ENCODE results near the gene ACHE.
"Not testable (repeated sequence)": the region's sequence is repeated elsewhere in the genome, so short reads cannot be mapped to it uniquely, and the experiment has no call there.

Gene ACHE

GRCh38 chr7:100895701-100895955 lies at the start of gene ACHE:
Gene ACHE, minus strand, starts transcription at chr7:100895888. Its CDS starts 1,656 bp downstream, at chr7:100894232.
- DNase-seq = no peak

- no peak for DNase-seq
Measured at GRCh38 chr7:100944138-100944537, 48.5 kb upstream of the ACHE start.

GRCh38 chr7:100943693-100944092 lies 48.0 kb upstream of the ACHE start:
- no peak for DNase-seq

GRCh38 chr7:100942045-100942774 lies 46.5 kb upstream of the ACHE start:
- DNase-seq = no peak

GRCh38 chr7:100936167-100936566 lies 40.5 kb upstream of the ACHE start:
- DNase-seq = not testable (repeated sequence)

GRCh38 chr7:100935381-100935780 lies 39.7 kb upstream of the ACHE start:
- DNase-seq = not testable (repeated sequence)

- no peak for DNase-seq
Measured at GRCh38 chr7:100933734-100934133, 38.0 kb upstream of the ACHE start.

- DNase-seq = no peak
Measured at GRCh38 chr7:100929808-100930174, 34.1 kb upstream of the ACHE start.

GRCh38 chr7:100923616-100924015 lies 27.9 kb upstream of the ACHE start:
- DNase-seq = not testable (repeated sequence)

- no peak for DNase-seq
Measured at GRCh38 chr7:100921039-100921438, 25.4 kb upstream of the ACHE start.

- not testable (repeated sequence) for DNase-seq
Measured at GRCh38 chr7:100919779-100920437, 24.2 kb upstream of the ACHE start.

- DNase-seq = not testable (repeated sequence)
Measured at GRCh38 chr7:100919335-100919734, 23.6 kb upstream of the ACHE start.

GRCh38 chr7:100914879-100915447 lies 19.3 kb upstream of the ACHE start:
- DNase-seq = no peak

- no peak for DNase-seq
Measured at GRCh38 chr7:100914208-100914878, 18.7 kb upstream of the ACHE start.

- no peak for DNase-seq
Measured at GRCh38 chr7:100911484-100911883, 15.8 kb upstream of the ACHE start.

GRCh38 chr7:100910443-100910842 lies 14.8 kb upstream of the ACHE start:
- not testable (repeated sequence) for DNase-seq

- DNase-seq = no peak
Measured at GRCh38 chr7:100908512-100908911, 12.8 kb upstream of the ACHE start.

GRCh38 chr7:100902638-100903037 lies 7.0 kb upstream of the ACHE start:
- no peak for DNase-seq

- no peak for DNase-seq
Measured at GRCh38 chr7:100901921-100902332, 6.2 kb upstream of the ACHE start.

- DNase-seq = no peak
Measured at GRCh38 chr7:100900978-100901377, 5.3 kb upstream of the ACHE start.

- no peak for DNase-seq
Measured at GRCh38 chr7:100899432-100899831, 3.7 kb upstream of the ACHE start.

- DNase-seq = no peak
Measured at GRCh38 chr7:100897772-100898454, 2.2 kb upstream of the ACHE start.
